MM.1S (cell line): ENCODE results near the gene EHBP1L1.

Source experiments
- DNase-seq: peaks from one replicate; pipeline ENCODE4 v3.0.0-alpha.2; 2015
- H2AFZ ChIP-seq: fragments of 300-600 bp; sonication (generic); 2 replicates; pipeline ENCODE4 v1.6.0; 2016; ENCODE audit warnings: antibody characterized with exemption, low read length
- H3F3A ChIP-seq: fragments of 300-600 bp; sonication (generic); 2 replicates; pipeline ENCODE4 v1.6.1; 2016; ENCODE audit warnings: mild to moderate bottlenecking, antibody characterized with exemption, low read length, moderate library complexity, mixed read lengths; ENCODE audit not compliant: insufficient read depth
- H3K27ac ChIP-seq: fragments of 300-600 bp; sonication (generic); 2 replicates; pipeline ENCODE4 v1.5.1; 2016; ENCODE audit warnings: mild to moderate bottlenecking, low read length
- H3K27me3 ChIP-seq: fragments of 300-600 bp; sonication (generic); replicated peaks from 2 replicates; pipeline ENCODE4 v1.6.0; 2016; ENCODE audit warnings: low read length; ENCODE audit not compliant: insufficient read depth
- H3K36me3 ChIP-seq: fragments of 300-600 bp; sonication (generic); replicated peaks from 2 replicates; pipeline ENCODE4 v1.6.1; 2016; ENCODE audit warnings: mild to moderate bottlenecking, low read length, mixed read lengths; ENCODE audit not compliant: insufficient read depth
- H3K4me1 ChIP-seq: fragments of 300-600 bp; sonication (generic); 2 replicates; pipeline ENCODE4 v1.6.1; 2016; ENCODE audit warnings: low read length, mixed read lengths
- H3K4me2 ChIP-seq: fragments of 300-600 bp; sonication (generic); 2 replicates; pipeline ENCODE4 v1.6.0; 2016; ENCODE audit warnings: low read depth, low read length
- H3K4me3 ChIP-seq: fragments of 300-600 bp; sonication (generic); 2 replicates; pipeline ENCODE4 v1.5.1; 2016; ENCODE audit warnings: low read length, mixed read lengths
- H3K79me2 ChIP-seq: fragments of 300-600 bp; sonication (generic); 2 replicates; pipeline ENCODE4 v1.6.1; 2016; ENCODE audit warnings: mixed run types, low read length, mixed read lengths
- H3K9ac ChIP-seq: fragments of 300-600 bp; sonication (generic); 2 replicates; pipeline ENCODE4 v1.6.1; 2016; ENCODE audit warnings: low read length, mixed read lengths
- H3K9me2 ChIP-seq: fragments of 300-600 bp; sonication (generic); replicated peaks from 2 replicates; pipeline ENCODE4 v1.6.1; 2016; ENCODE audit warnings: mild to moderate bottlenecking, low read length, mixed read lengths; ENCODE audit not compliant: insufficient read depth
- H3K9me3 ChIP-seq: fragments of 300-600 bp; sonication (generic); replicated peaks from 2 replicates; pipeline ENCODE4 v1.6.1; 2016; ENCODE audit warnings: mild to moderate bottlenecking, low read length, mixed read lengths; ENCODE audit not compliant: insufficient read depth
- H4K20me1 ChIP-seq: fragments of 300-600 bp; sonication (generic); 2 replicates; pipeline ENCODE4 v1.6.1; 2016; ENCODE audit warnings: mild to moderate bottlenecking, low read length, moderate library complexity, mixed read lengths; ENCODE audit not compliant: insufficient read depth
- EZH2 ChIP-seq: fragments of 300-600 bp; sonication (generic); optimal IDR thresholded peaks from 2 replicates; pipeline ENCODE3; 2017; ENCODE audit warnings: low read depth, mild to moderate bottlenecking, antibody characterized with exemption, low read length, mixed read lengths
- EZH2phosphoT487 ChIP-seq: fragments of 300-600 bp; sonication (generic); IDR thresholded peaks from 2 replicates; pipeline ENCODE4 v1.6.1; 2018; ENCODE audit warnings: antibody characterized with exemption, low read length
- TF ChIP-seq, protein P1 (sequence below): fragments of 300-600 bp; sonication (generic); IDR thresholded peaks from 2 replicates; pipeline ENCODE4 v1.5.1; 2016; ENCODE audit warnings: antibody characterized with exemption, low read length, mixed read lengths

The EHBP1L1 gene

DNA sequence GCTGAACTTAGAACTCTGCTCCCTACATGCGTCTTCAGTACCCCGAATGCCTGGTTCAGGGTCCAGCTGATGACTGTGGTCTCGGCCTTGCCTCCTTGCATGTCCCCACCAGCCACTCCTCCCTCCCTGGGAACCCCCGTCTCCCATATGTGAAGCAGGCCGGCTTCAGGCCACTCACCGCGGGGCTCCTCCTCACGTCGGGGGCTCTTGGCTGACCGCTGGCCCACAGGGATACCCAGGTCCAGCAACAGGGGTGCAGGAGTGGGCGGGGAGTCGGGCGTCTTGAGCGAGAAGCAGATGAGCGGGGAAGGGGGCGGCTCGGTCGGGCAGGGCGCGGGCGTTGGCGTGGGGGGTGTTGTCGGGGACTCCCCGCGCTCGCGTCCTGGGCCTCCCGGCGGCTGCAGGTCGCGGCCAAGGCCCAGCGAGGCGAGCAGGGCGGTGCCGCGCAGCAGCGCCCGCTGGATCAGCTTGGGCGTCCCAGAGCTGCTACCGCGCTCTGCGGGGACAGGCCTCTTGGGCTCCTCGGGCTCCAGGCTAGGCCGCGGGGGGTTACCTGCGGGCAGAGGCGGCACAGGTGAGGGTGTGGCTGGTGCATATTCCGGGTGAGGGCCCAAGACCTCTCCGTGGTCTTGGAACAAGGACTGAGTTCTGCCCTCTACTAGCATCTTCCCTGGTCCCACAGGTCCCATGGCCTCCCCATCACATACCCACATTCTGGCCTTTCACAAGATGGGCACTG is 23.5 kb downstream of the EHBP1L1 start:
- no peak for DNase-seq

DNA sequence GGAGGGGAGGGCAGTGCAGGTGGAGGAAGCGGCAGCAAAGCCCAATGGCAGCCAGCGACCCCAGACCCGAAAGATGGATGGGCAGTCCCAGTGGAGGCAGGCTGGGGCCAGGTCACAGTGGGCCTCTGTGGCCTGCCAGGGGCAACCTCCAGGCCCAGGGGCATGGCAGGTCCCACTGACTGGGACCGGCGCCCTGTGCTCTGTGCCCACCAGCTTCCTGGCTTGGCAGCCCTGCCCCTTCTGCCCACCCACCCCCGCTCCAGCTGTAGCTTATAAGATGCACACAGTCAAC is 24.0 kb downstream of the EHBP1L1 start:
- Histone ChIP-seq H3K27me3 (no peaks in the 10 kb centered on the region), H3K4me1 (no peaks in the 10 kb centered on the region), H3K4me3 (no peak overlapping the region), H3K9me2 (no peaks in the 10 kb centered on the region), H3F3A (no peaks in the 10 kb centered on the region), H3K79me2 (no peaks in the 10 kb centered on the region), H3K9ac (no peak overlapping the region), H3K36me3 (no peaks in the 10 kb centered on the region), H4K20me1 (no peaks in the 10 kb centered on the region), H3K4me2 (no peak overlapping the region), H2AFZ (no peak overlapping the region), H3K27ac (no peak overlapping the region), H3K9me3 (no peaks in the 10 kb centered on the region)
- DNase-seq: no peak
- TF ChIP-seq, protein P1, sequence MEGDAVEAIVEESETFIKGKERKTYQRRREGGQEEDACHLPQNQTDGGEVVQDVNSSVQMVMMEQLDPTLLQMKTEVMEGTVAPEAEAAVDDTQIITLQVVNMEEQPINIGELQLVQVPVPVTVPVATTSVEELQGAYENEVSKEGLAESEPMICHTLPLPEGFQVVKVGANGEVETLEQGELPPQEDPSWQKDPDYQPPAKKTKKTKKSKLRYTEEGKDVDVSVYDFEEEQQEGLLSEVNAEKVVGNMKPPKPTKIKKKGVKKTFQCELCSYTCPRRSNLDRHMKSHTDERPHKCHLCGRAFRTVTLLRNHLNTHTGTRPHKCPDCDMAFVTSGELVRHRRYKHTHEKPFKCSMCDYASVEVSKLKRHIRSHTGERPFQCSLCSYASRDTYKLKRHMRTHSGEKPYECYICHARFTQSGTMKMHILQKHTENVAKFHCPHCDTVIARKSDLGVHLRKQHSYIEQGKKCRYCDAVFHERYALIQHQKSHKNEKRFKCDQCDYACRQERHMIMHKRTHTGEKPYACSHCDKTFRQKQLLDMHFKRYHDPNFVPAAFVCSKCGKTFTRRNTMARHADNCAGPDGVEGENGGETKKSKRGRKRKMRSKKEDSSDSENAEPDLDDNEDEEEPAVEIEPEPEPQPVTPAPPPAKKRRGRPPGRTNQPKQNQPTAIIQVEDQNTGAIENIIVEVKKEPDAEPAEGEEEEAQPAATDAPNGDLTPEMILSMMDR: no peak
- no peak for TF ChIP-seq EZH2

More for the DNA sequence above, 23.5 kb downstream of the EHBP1L1 start:
- no peaks in the 10 kb centered on the region for H3K36me3 ChIP-seq
- H3K27me3 ChIP-seq: no peaks in the 10 kb centered on the region
- H3K9me2 ChIP-seq: no peaks in the 10 kb centered on the region
- H3F3A ChIP-seq: no peaks in the 10 kb centered on the region
- H2AFZ ChIP-seq: no peak overlapping the region
- no peak overlapping the region for H3K9ac ChIP-seq
- no peak overlapping the region for H3K4me3 ChIP-seq
- no peaks in the 10 kb centered on the region for H3K4me1 ChIP-seq
- no peak overlapping the region for H3K27ac ChIP-seq
- no peaks in the 10 kb centered on the region for H3K79me2 ChIP-seq
- H3K9me3 ChIP-seq: no peaks in the 10 kb centered on the region
- no peaks in the 10 kb centered on the region for H4K20me1 ChIP-seq
- no peak overlapping the region for H3K4me2 ChIP-seq
- TF ChIP-seq EZH2 (no peak), EZH2phosphoT487 (no peak)
- TF ChIP-seq, protein P1: no peak

- no peaks in the 10 kb centered on the region for H3K36me3 ChIP-seq
- H4K20me1 ChIP-seq: no peaks in the 10 kb centered on the region
- H3K27ac ChIP-seq: no peak overlapping the region
- peaks cover 7% of the 10 kb centered on the region; the same call in 1 of the 2 replicates for H3K79me2 ChIP-seq
- H2AFZ ChIP-seq: no peak overlapping the region
- no peak overlapping the region for H3K4me3 ChIP-seq
- no peaks in the 10 kb centered on the region for H3K9me2 ChIP-seq
- TF ChIP-seq EZH2phosphoT487: no peak
- TF ChIP-seq, protein P1: no peak
- no peak for TF ChIP-seq EZH2
- H3K9me3 ChIP-seq: no peaks in the 10 kb centered on the region
- H3K4me2 ChIP-seq: no peak overlapping the region
- no peak for DNase-seq
- no peak overlapping the region for H3K9ac ChIP-seq
- H3K4me1 ChIP-seq: no peaks in the 10 kb centered on the region
- no peaks in the 10 kb centered on the region for H3F3A ChIP-seq
- no peaks in the 10 kb centered on the region for H3K27me3 ChIP-seq
These were observed 28.4 kb downstream of the EHBP1L1 start for GRCh38 chr11:65604258-65604657.
